Stimulated activated naive CD4-positive, alpha-beta T cell treated with Interleukin-2 at 50 U/mL for 16 hours (primary cell): ENCODE data around the gene MS4A13.
"Not testable (repeated sequence)": the region's sequence is repeated elsewhere in the genome, so short reads cannot be mapped to it uniquely, and the experiment has no call there.

Experiments
- DNase-seq: peaks from one replicate; lab custom pipeline; 2025; lab: John Stamatoyannopoulos, UW

MS4A13 gene, protein sequence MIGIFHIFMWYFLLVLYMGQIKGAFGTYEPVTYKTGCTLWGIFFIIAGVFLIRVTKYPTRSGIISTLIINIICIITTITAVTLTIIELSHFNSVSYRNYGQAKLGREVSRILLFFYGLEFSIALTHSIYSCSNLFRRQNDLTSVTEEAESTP

DNA sequence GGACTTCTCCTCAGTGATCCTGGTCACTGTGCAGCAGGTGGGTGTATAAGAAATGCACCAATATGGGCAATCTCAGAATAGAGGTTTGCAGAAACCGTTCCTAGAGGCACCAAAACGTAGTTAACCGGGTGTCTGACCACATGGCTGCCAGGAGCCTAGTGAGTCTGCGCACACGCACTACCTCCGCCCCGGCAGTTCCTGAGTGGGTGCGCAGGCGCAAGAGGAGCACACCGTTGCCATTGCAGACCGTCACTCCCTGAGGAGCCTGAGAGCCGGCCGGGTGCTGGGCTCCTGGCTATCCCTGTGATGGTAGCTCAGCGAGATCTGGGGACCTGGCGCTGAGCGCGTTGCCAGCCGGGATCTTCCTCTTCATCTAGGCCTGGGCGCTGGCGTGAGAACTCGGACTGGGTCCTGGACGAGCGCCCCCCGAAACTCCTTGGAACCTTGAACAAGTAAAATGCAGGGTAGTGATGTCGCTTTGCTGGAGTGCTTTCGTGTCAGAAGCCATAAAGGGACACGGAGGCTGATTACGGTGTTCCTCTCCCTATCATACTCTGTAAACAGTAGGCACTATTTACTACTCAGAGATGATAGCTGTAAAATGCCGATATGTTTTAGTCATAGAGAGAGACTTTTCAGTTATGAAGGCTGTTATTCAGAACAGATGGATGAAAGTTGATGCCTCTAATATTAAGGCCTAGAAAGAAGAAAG lies at the start of gene MS4A13:
MS4A13 (plus strand) TSS at position 249 of the 712 bp plus-strand sequence. CDS start 2,692 bp downstream, outside the sequence.
- no peak for DNase-seq

DNA sequence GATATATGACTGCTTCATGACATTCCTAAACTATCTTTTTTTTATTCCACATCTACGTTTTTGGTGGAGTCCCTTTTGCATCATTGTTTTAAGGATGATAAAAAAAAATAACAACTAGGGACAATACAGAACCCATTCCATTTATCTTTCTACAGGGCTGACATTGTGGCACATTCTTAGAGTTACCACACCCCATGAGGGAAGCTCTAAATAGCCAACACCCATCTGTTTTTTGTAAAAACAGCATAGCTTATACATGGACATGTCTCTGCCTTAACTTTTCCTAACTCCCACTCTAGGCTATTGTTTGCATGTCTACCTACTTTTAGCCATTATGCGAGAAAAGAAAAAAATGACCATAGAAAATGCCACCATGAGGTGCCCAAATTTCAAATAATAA lies 46.4 kb upstream of the MS4A13 start:
- DNase-seq, result no peak

DNA sequence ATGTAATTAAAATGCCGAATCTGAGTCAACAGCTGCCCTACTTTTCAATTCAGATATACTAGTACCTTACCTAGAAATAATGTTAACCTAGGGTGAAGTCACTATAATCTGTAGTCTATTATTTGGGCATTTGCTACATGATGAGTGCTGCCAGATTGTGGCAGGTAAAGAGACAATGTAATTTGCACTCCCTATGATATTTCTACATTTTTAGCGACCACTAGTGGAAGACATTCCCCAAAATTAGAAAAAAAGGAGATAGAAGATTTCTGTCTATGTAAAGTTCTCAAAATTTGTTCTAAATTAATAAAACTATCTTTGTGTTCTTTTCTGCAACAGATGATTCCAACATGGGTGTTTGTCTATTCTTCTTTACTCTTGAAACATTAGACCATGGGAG lies 45.5 kb upstream of the MS4A13 start:
- no peak for DNase-seq

DNA sequence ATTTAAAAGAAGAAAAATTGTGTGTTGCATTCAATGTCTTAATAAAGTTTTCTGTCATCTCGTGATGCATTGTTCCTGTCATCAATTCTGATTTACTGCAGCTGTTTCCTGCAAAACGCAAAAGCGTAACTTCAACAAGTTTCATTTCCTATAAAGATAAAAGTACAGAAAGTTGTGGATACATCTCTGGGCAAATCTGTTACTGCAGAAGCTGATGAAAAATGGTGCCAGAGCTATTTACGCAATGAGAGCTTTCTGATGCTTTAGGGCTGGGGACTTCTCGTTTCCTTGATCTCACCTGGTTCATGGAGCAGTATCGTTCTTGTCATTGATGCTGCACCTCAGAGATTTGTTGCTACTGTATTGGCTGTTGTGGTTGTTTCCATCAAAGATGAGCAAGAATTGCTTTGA lies 38.2 kb upstream of the MS4A13 start:
- no peak for DNase-seq

DNA sequence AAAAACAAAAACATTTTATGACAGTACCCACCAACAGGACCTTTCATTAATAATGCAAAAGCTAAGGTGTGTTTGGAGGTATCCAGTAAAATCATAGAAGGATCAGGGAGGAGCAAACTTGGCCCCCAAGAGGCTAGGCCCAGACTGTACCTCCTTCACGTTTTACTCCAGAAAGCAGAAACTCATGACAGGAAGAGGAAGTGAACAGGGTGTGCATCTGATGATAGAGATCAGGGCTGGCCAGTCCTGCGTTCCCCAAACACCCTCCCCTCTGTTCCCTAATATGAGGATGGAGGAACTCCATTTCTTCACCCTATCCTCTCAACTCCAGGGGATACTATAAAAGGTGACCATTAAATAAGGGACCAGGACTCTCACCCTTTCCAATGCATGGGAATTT lies 32.8 kb upstream of the MS4A13 start:
- no peak for DNase-seq

DNA sequence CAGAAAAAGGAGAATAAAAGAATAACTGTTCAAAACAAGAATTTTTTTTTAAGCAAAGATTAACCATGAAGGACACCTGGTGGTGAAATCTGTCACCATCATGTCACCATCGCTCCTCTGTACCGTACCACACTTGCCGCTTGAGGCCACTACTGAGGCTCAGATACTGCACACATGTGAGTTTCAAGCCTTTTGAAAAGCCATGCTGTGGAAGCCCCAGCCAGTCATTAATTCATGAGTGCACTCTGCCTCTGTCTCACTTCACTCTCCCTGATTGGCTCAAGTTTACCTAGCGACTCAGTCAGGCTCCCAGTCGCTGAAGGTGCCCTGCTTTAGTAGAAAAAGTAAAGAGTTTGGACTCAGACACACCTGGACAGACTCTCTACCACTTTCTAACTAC lies 29.2 kb upstream of the MS4A13 start:
- DNase-seq, result no peak

DNA sequence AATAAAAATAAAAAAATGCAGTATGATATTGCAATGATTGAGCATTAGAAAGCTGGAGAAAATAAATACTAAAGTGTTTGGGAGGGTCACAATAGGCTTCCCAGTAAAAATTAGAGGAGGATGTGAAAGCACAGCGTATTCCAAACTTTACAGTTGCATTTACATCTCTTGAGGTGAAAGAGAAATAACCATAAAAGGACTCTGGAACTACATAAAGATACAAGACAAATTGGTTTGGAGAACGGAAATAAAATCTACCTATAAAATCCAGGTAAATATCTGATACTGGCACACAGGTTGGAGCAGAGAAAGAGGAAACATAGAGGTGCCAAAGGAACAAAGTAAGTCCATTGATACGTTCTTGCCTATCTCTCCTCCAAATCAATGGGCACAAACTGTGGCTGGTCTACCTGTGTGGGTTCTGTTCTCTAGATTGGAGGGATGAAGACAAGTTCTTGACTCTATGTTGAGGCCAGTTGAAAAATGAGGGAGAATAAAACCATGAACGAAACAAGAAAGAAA lies 22.6 kb upstream of the MS4A13 start, which contains the start of gene MS4A12:
MS4A12 (plus strand) TSS at position 291 of the 522 bp plus-strand sequence. CDS start 4,541 bp downstream, outside the sequence.
- DNase-seq, result no peak

DNA sequence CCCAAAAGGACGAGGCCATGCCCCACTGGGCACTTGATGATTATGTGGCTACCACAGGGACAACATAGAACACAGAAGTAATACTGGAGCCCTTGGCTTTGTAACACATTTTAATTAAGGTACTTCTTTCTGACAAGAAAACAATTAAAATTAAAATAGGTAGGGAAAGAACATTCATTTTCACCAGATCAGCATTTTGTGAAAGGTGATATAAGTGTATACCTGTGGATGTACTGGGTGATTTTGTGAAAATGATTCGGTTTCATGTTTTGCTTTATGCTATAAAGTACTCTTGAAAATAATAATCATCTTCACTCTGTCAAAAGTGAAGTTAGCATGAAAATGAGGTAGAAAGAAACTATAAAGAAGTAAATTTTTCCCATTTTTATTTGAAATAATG lies 21.7 kb upstream of the MS4A13 start:
- no peak for DNase-seq

DNA sequence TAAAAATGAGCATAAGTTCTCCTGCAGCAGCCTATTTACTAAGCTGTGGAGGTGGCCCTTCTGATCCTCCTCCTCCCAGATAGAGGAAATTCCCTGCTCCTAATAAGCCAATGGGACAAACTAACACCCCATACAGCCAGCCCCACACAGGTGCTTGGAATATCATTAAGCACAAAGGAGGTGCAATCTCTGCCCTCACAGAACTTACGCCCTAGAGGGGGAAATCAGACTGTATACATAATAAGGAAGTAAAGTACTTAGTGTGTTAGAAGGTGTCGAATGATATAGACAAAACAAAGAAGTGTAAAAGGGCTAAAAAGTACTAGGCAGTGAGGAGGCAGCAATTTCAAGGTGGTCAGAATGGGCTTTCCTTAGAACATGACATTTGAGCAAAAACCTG lies 16.8 kb upstream of the MS4A13 start:
- DNase-seq, result no peak

DNA sequence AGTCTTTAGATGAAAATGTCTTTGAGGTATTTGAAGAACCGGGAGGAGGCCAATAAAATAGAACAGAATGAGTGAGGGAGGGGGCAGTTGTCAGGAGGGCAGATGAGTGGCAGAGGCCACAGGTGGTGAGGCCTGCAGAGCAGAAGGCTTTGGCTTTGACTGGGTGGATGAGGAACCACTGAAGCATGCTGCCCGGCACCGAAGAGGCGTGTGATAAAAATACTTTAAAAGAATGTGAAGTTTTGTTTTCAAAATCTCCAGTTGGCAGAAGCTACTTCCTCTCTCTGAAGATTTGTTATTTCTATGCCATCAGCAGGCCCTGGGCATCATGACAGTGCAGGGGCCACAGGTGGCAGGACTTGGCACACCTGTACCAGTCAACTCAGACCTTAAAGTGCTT lies 16.3 kb upstream of the MS4A13 start:
- no peak for DNase-seq

DNA sequence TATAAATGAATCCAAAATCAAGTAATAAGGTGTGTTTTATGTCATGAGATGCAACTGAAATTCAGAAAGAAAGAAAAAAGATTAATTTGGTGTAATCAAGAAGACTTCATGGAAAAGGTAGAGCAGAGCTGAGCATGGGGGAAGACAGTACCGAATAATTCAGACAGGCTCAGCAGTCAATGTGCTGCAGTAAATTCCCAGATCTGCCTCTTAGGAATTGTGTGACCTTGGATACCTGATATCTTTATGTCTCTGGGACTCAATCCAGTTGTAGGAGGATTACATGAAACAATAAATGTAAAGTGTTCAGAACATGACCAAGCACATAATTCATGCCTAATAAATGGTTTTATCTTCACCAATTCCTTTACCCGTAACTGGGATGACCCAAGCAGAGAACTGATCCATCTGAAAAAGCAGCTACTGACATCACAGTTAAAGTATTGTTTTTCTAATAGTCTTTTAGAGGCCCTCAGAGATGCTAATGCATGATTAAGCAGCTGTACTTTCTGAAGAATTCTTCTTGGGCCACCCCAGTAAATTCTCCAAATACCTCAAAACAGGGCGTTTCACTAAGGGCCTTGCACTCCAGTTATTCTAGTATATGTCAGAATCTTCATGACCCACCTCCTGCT lies 14.8 kb upstream of the MS4A13 start:
- DNase-seq, result no peak

DNA sequence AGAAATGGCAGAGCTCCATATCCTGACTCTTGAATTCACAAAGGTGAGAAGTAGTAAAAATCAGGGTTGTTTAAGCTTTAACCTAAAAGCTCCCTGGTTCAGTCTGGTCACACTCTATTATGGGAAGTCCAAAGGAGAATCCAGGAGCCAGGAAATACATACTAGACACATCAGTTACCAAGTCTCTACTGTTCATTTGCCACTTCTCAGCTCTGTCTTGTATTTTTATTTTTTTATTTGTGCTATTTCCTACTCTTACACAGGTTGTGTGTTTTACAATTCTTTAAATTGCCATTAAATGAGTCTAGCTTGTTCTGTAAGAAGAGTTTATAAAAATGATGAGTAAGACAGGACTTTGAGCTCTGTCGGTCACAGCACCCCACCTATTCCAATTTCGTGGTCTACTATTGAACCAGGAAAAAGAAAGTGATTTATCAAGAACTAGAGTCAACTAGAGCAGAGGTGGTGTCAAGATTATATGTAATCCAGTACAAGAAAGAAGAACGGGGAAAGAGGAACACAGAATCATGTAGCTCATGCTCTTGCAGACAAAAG lies 12.9 kb upstream of the MS4A13 start:
- DNase-seq, result no peak

DNA sequence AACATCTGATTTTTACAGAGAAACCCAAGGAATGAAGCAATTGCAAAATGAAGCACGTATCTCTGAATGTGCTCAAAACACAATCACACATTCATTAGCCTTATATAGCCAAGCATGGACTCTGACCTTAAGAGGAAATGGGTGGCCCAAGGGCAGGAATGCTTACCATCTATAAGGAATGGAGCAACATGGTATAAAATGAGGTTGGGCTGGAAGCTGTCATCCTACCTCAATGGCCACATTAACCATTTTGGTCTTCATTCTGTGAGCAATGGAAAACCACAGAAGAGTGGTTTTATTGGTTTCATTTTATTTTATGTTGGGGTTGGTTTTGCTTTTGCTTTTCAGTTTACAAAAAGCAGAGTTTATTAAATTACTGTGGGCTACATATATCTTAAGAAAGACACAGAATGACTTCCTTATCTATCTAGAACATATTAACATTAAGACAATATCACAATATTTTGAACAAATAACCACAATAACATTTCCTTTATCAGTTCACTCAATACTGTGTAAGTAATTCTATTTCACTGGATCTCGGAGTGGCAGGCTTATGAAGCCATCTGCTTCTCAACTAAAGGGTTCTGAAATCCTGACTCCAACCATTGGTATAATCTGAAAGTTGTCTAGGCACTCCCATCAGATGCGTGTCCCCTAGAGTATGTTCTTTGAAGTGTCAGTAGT lies 10.8 kb upstream of the MS4A13 start:
- DNase-seq, result no peak

DNA sequence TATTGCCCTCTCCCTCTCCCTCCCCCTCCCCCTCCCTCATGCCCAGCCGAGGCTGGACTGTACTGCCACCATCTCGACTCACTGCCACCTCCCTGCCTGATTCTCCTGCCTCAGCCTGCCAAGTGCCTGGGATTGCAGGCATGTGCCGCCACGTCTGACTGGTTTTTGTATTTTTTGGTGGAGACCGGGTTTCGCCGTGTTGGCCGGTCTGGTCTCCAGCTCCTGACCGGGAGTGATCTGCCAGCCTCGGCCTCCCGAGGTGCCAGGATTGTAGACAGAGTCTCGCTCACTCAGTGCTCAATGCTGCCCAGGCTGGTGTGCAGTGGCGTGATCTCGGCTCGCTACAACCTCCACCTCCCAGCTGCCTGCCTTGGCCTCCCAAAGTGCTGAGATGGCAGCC lies 5.6 kb upstream of the MS4A13 start:
- DNase-seq, result not testable (repeated sequence)

DNA sequence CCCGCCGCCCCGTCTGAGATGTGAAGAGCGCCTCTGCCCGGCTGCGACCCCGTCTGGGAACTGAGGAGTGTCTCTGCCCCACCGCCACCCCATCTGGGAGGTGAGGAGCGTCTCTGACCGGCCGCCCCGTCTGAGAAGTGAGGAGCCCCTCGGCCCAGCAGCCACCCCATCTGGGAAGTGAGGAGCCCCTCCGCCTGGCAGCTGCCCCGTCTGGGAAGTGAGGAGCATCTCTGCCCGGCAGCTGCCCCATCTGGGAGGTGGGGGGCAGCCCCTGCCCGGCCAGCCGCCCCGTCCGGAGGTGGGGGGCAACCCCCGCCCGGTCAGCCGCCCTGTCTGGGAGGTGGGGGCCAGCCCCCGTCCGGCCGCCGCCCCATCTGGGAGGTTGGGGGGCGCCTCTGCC lies 5.0 kb upstream of the MS4A13 start:
- not testable (repeated sequence) for DNase-seq

DNA sequence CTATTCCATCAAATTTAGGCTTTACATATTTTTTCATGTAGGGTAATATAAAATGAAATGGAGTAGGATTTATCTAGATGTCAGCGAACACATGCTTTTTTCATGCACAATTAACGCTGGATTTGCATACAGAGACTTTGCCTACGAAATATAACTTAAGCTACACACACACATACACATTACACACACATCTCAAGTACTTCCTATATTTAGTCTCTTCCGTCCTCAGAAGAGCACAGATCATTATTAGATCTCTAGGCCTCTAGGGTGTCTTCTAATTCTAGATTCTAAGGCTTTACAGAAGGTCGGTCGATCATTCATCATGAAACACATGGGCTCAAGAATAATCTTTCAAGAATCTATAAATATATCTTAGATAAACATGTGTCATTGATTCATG lies 3.8 kb upstream of the MS4A13 start:
- no peak for DNase-seq

DNA sequence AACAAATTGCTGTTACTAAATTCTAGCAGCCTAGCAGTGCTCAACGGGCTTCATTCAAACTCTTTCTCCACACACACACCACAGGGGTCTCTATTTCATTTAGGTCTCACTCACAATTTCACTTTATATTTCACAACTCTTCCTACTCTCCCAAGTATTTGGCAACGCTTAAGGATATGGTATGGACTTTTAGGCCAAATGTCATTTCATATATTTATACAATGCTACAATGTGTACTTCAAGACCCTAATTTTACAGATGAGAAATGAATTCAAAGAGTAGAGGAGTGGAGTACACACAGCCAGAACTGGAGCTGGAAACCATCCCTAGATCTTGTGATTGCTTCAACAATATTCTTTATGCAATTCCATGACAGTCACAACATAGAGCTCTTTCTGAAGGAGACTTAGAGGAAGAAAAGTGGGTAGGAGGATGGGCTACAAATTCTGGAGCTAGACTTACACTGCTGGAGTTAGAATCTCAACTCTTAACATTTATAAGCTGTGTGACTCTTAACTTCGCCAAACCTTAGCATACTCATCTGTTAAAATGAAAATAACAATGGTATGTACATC lies 2.5 kb upstream of the MS4A13 start:
- DNase-seq, result no peak

DNA sequence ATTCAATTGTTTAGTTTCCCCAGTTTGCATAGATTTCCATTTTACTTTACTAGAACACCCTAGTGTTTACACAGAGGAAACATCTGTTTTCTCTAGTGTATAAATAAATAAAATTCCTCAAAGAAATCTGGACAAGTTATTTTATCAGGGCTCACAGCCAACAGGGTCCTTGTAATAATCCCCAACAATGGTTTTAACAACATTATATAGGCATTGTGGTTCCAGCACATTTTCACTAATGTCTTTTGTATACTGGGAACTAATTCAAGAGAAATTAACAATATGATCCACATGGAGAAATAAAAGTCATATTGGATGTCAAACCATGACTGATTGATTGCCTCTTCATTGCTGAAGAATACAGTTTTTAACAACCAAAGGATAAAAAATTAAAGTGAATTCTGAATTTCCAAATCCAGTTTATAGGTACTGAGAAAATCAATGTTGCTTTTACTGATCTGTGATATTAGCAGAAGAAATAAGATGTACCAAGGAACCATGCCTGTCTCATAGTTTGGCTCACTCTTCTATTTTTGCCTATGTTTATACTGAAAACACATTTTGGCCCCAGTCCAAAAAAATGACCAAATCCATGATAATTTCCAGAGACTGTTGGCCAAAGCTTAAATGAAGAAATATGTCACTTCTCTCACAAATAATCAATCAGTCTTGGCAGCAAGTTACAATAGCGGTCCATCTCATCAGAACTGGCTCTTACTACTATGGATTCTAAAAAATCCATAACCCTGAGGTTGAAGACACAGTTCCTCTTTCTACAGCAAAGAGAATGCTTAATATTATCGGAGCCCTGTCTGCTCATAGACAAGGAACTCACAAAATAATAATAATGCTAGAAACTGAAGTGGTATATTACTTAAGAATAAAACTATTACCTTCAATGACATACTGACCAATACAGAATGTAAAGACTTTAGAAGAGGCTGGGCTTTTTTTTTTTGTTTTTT lies 1.4 kb upstream of the MS4A13 start:
- no peak for DNase-seq

DNA sequence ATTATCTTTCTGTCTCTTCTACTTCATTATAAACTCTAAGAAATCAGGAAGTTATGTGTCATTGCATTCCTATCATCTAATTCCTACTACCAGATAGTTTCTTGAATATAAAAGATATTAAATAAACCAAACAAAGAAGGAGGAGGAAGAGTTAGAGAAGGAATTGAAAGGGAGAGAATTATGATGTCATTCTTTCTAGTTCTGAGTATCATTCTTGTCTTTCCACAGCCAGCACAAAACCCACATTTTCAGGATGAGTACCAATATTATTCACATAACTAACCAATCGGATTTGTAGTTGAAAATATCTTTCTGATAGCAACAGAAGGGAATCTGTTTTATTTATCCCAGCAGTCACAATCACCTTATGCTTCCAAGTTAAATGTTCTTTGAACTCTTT lies 13.3 kb downstream of the MS4A13 start:
- DNase-seq, result no peak

DNA sequence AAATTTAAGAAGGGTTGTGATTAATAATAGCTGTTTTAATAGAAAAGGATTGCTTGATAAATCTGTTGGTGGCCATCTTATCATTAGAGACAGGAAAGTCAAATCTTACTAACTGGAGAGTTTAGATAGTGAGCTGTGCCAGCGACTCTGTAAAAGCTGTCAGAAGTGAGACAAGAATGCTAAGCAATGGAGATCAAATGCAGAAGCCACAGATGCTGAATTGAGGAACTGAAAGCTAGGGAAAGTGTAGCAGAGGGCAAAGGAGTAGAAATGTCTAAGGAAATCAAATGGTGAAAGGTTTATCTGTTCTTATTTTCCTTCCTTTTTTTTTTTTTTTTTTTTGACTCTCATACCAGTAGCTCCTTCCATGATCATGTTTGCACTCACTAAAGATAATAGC lies 13.7 kb downstream of the MS4A13 start:
- DNase-seq, result no peak
